GM12872 (cell line): ENCODE data around the gene SLC16A9.

Experiments used
- TF ChIP-seq, protein P1 (sequence below): IDR thresholded peaks from 3 replicates; pipeline ENCODE4 v1.5.1; 2011; ENCODE audit warnings: low read depth, mild to moderate bottlenecking, low read length, moderate library complexity; ENCODE audit not compliant: insufficient read depth

The SLC16A9 gene

GRCh38 chr10:59666310-59666709 lies 43.3 kb downstream of the SLC16A9 start:
- TF ChIP-seq, protein P1, sequence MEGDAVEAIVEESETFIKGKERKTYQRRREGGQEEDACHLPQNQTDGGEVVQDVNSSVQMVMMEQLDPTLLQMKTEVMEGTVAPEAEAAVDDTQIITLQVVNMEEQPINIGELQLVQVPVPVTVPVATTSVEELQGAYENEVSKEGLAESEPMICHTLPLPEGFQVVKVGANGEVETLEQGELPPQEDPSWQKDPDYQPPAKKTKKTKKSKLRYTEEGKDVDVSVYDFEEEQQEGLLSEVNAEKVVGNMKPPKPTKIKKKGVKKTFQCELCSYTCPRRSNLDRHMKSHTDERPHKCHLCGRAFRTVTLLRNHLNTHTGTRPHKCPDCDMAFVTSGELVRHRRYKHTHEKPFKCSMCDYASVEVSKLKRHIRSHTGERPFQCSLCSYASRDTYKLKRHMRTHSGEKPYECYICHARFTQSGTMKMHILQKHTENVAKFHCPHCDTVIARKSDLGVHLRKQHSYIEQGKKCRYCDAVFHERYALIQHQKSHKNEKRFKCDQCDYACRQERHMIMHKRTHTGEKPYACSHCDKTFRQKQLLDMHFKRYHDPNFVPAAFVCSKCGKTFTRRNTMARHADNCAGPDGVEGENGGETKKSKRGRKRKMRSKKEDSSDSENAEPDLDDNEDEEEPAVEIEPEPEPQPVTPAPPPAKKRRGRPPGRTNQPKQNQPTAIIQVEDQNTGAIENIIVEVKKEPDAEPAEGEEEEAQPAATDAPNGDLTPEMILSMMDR, result no peak

DNA sequence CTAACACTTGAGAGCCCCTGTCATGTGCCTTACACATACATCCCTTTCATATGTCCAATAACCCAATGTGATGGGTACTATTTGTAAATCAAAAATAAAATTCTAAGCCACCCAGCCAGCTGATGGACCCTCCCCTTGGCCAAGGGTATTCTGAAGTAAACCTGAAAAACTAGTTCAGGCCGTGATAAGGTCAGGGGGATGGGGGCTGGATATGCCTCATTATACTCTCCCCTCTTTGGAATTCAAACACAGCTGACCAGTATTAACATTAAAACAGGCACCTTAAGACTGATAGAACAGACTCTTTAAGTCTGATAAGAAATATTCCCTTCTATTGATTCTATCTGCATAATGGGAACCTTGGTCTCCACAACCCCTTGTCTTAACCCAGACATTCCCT lies 51.9 kb downstream of the SLC16A9 start:
- TF ChIP-seq, protein P1, result no peak

GRCh38 chr10:59655309-59655708 lies 54.3 kb downstream of the SLC16A9 start:
- TF ChIP-seq, protein P1, result no peak

- TF ChIP-seq, protein P1, result no peak
Measured at GRCh38 chr10:59654007-59654406, 55.6 kb downstream of the SLC16A9 start.

GRCh38 chr10:59651902-59652301 lies 57.7 kb downstream of the SLC16A9 start:
- TF ChIP-seq, protein P1, result no peak

DNA sequence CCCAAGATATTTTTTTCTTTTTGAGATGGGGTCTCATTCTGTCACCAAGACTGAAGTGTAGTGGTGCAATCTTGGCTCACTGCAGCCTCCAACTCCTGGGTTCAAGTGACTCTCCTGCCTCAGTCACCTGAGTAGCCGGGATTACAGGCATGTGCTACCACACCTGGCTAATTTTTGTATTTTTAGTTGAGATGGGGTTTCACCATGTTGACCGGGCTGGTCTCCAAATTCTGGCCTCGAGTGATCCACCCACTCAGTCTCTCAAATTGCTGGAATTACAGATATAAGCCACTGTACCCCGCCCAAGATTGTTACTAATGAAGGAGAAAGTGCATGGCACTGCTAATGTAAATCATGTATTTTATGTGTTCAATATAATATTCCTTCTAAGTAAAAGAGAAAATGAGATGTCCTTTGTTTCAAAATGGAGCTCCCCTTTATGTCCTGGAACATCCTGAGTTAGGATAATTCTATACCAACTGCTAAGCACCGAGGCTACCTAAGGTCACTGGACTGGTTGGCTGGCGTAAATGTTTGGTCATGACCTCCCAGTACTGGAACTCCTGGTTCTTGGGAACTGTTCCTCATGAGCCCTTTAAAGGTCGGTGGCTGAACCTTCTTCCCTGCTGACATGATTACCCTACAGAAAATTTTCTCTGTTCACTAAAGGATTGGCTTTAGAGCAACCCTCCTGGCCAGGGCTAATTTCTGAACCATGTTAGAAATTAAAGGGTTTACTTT lies 59.9 kb downstream of the SLC16A9 start:
- TF ChIP-seq, protein P1, result no peak

DNA sequence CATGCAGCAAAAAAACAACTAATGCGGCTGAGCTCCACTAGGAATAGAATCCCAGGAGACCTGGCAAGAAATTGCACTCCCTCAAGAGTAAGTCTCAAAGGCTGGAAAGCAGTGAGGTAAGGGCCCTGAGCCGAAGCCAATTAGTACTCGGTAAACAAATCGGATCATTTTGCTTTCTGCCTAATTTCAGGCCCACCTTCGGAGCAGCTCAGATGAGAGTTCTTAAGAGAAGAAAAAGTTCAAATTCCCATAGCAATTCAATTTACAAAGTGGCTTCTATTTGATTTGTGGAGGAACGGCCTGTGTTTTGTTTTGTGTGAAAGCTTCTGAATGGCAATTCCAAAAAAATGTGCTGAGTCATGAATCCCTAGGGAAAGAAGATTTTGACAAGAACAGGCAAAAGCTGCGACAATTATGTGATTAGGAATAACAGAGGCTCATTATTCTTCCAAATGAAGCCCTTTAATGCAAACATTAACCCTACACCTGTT lies 60.9 kb downstream of the SLC16A9 start:
- TF ChIP-seq, protein P1, result no peak
